ENCODE data around the gene EYS. TPM values are rescaled to one million over a fixed set of nuclear protein-coding genes. Genes with fewer than 3 reads are reported as not detected.

The EYS gene
- total RNA-seq, 1 experiment from 2014 or later: not detected

DNA sequence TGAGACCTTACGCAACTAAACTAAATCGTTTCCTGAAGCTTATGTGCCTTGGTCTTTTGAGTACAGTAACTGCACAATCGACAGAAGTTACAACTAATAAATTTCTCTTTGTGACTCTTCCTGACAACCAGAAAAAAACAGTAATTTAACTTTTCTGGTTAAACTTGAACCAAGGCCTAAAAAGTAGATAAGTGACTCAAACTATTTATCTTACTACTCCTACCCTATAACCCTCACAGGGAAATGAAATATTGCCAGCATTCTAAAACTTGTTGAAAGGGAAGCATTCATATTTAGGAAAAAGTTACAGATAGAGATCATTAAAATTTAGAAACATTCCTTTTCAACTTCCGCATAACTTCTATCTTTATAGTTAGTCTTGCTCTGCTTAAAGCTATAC, 1034.4 kb downstream of the EYS start:
- H3K4me3 Mint-ChIP-seq (ENCODE audit: unreplicated experiment): no peak overlapping the region
- no peaks in the 10 kb centered on the region for H3K36me3 Mint-ChIP-seq (ENCODE audit: insufficient read depth, unreplicated experiment)
- Histone ChIP-seq H3K36me3 (ENCODE audit: control insufficient read depth, insufficient read depth, low read length) (no peaks in the 10 kb centered on the region), H3K9me3 (no peaks in the 10 kb centered on the region), H3K4me1 (no peaks in the 10 kb centered on the region), H3K4me3 (ENCODE audit: low read depth, low read length) (no peak overlapping the region), H3K27me3 (replicated peaks; ENCODE audit: control insufficient read depth, insufficient read depth, low read length) (no peaks in the 10 kb centered on the region)
- CTCF ChIA-PET: no interaction called here
- BruUV-seq (replicated peaks): no TSS peak
- intact Hi-C loops (cut with micrococcal nuclease; ENCODE audit: unreplicated experiment): no loop called here
- TF ChIP-seq, protein P1, sequence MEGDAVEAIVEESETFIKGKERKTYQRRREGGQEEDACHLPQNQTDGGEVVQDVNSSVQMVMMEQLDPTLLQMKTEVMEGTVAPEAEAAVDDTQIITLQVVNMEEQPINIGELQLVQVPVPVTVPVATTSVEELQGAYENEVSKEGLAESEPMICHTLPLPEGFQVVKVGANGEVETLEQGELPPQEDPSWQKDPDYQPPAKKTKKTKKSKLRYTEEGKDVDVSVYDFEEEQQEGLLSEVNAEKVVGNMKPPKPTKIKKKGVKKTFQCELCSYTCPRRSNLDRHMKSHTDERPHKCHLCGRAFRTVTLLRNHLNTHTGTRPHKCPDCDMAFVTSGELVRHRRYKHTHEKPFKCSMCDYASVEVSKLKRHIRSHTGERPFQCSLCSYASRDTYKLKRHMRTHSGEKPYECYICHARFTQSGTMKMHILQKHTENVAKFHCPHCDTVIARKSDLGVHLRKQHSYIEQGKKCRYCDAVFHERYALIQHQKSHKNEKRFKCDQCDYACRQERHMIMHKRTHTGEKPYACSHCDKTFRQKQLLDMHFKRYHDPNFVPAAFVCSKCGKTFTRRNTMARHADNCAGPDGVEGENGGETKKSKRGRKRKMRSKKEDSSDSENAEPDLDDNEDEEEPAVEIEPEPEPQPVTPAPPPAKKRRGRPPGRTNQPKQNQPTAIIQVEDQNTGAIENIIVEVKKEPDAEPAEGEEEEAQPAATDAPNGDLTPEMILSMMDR (IDR thresholded peaks at IDR 0.05; ENCODE audit: insufficient read depth in 1 of 2, low read depth in 1 of 2, low read length in 1 of 2, severe bottlenecking in 1 of 2, unreplicated experiment in 1 of 2): no peak
- POLR2A ChIA-PET: no interaction called here
- H3K27ac Mint-ChIP-seq (ENCODE audit: unreplicated experiment): no peak overlapping the region
- H3K27me3 Mint-ChIP-seq (ENCODE audit: insufficient read depth, unreplicated experiment): peaks cover 3% of the 10 kb centered on the region
- H3K9me3 Mint-ChIP-seq (ENCODE audit: unreplicated experiment): no peaks in the 10 kb centered on the region
- DNase-seq: no peak
- no peaks in the 10 kb centered on the region for H3K4me1 Mint-ChIP-seq (ENCODE audit: low read depth, unreplicated experiment)

DNA sequence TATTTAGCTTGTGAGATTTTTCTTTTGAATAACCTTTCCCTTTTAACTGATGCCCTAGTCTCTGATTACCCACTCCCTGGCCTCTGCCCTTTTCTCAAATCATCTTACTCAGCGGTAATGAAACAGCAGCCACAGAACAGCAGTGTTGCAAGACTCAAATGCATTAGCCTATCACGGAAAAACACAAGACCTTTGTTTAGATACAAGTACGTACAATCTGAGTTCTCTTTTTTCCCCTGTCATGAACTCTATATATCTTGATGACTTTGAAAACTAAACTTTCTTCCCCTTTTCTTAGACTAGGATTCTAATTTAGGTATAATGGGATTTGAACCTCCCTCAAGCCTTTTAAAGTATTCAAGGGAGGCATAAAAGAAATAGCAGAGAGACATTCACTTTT, 1034.9 kb downstream of the EYS start:
- Mint-ChIP-seq H3K4me3 (ENCODE audit: unreplicated experiment) (no peak overlapping the region), H3K36me3 (ENCODE audit: insufficient read depth, unreplicated experiment) (no peaks in the 10 kb centered on the region), H3K27me3 (ENCODE audit: insufficient read depth, unreplicated experiment) (peaks cover 3% of the 10 kb centered on the region), H3K9me3 (ENCODE audit: unreplicated experiment) (no peaks in the 10 kb centered on the region), H3K4me1 (ENCODE audit: low read depth, unreplicated experiment) (no peaks in the 10 kb centered on the region), H3K27ac (ENCODE audit: unreplicated experiment) (no peak overlapping the region)
- Histone ChIP-seq H3K27me3 (replicated peaks; ENCODE audit: control insufficient read depth, insufficient read depth, low read length) (no peaks in the 10 kb centered on the region), H3K4me3 (ENCODE audit: low read depth, low read length) (no peak overlapping the region), H3K9me3 (no peaks in the 10 kb centered on the region), H3K4me1 (no peaks in the 10 kb centered on the region), H3K36me3 (ENCODE audit: control insufficient read depth, insufficient read depth, low read length) (no peaks in the 10 kb centered on the region)
- intact Hi-C loops (cut with micrococcal nuclease; ENCODE audit: unreplicated experiment): no loop called here
- TF ChIP-seq, protein P1 (IDR thresholded peaks at IDR 0.05; ENCODE audit: insufficient read depth in 1 of 2, low read depth in 1 of 2, low read length in 1 of 2, severe bottlenecking in 1 of 2, unreplicated experiment in 1 of 2): no peak
- DNase-seq: no peak
- CTCF ChIA-PET: no interaction called here
- POLR2A ChIA-PET: no interaction called here
- BruUV-seq (replicated peaks): no TSS peak

DNA sequence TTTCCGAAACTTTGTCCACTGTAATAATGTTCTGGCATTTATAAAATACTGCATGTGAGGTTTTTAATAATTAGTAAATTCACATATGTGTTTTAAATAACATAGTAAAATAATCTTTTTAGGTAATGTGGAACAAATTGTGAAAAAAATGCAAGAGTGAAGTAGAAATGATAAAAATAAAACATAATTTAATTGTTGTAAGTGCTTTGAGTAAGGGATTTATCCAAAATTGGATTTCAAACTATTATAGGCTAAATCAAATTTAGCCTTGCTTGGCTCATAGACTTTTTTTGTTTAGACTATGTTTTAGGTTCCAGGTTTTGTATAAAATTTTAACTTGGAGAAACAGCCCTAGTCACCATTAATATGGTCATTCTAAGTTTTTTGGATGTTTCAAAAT, 1041.9 kb downstream of the EYS start:
- Histone ChIP-seq H3K36me3 (ENCODE audit: control insufficient read depth, insufficient read depth, low read length) (no peaks in the 10 kb centered on the region), H3K4me3 (ENCODE audit: low read depth, low read length) (no peak overlapping the region), H3K9me3 (no peaks in the 10 kb centered on the region), H3K4me1 (no peaks in the 10 kb centered on the region), H3K27me3 (replicated peaks; ENCODE audit: control insufficient read depth, insufficient read depth, low read length) (no peaks in the 10 kb centered on the region)
- no peaks in the 10 kb centered on the region for H3K9me3 Mint-ChIP-seq (ENCODE audit: unreplicated experiment)
- peaks cover 3% of the 10 kb centered on the region for H3K27me3 Mint-ChIP-seq (ENCODE audit: insufficient read depth, unreplicated experiment)
- intact Hi-C loops (cut with micrococcal nuclease; ENCODE audit: unreplicated experiment): no loop called here
- H3K4me1 Mint-ChIP-seq (ENCODE audit: low read depth, unreplicated experiment): no peaks in the 10 kb centered on the region
- ChIA-PET POLR2A (no interaction called here), CTCF (no interaction called here)
- H3K36me3 Mint-ChIP-seq (ENCODE audit: insufficient read depth, unreplicated experiment): no peaks in the 10 kb centered on the region
- DNase-seq: no peak
- TF ChIP-seq, protein P1 (IDR thresholded peaks at IDR 0.05; ENCODE audit: insufficient read depth in 1 of 2, low read depth in 1 of 2, low read length in 1 of 2, severe bottlenecking in 1 of 2, unreplicated experiment in 1 of 2): no peak
- H3K4me3 Mint-ChIP-seq (ENCODE audit: unreplicated experiment): no peak overlapping the region
- H3K27ac Mint-ChIP-seq (ENCODE audit: unreplicated experiment): no peak overlapping the region
- BruUV-seq (replicated peaks): no TSS peak

Data from Caco-2 (cell line).